Measurements from ENCODE around the gene GSTA4. TPM values are rescaled to one million over a fixed set of nuclear protein-coding genes. Genes with fewer than 3 reads are reported as not detected.
"Not testable (repeated sequence)": the region's sequence is repeated elsewhere in the genome, so short reads cannot be mapped to it uniquely, and the experiment has no call there.

The GSTA4 gene
- total RNA-seq (2022) (29.5 and 30.3 TPM in 2 replicates), Bru-seq, nascent RNA (percentile 87 among the genes with signal in this experiment), BruChase-seq, experiment 1, labeled RNA remaining after a 2-hour chase (percentile 81 among the genes with signal in this experiment), BruChase-seq, experiment 2, labeled RNA remaining after a 6-hour chase (percentile 72 among the genes with signal in this experiment)
- long read RNA-seq, transcript GSTA4-203 (7 exons, 1,334 nt): major isoform, 46 of 66 reads
- long read RNA-seq, partial matches to known transcripts: 6 of 66 reads
- long read RNA-seq, other reads (novel, unspliced or antisense): 12 of 66 reads

GRCh38 chr6:52995089-52995912 is at the start of gene GSTA4:
Gene GSTA4, minus strand, starts transcription at chr6:52995284. Its CDS starts 1,041 bp downstream, at chr6:52994243.
- H3K9me3 ChIP-seq; H3K9me3 Mint-ChIP-seq (ENCODE audit: unreplicated experiment); H3K4me1 ChIP-seq; H3K36me3 ChIP-seq (ENCODE audit: control insufficient read depth, insufficient read depth, low read length); BruUV-seq (replicated peaks); H3K27me3 ChIP-seq (replicated peaks; ENCODE audit: control insufficient read depth, insufficient read depth, low read length); H3K27me3 Mint-ChIP-seq (ENCODE audit: insufficient read depth, unreplicated experiment): not testable (repeated sequence)
- peak within 1 kb of the TSS; percentile 87 for H3K27ac Mint-ChIP-seq (ENCODE audit: unreplicated experiment)
- H3K4me1 Mint-ChIP-seq (ENCODE audit: low read depth, unreplicated experiment): peaks cover 18% of the 10 kb centered on the region
- H3K36me3 Mint-ChIP-seq (ENCODE audit: insufficient read depth, unreplicated experiment): peaks cover 28% of the 10 kb centered on the region
- POLR2A ChIA-PET: interaction anchor here (1.0 to 1.5 kb wide), 2 partner anchors 49 to 71 kb away, joined by 4 to 5 read pairs; no protein-coding TSS in a partner anchor
- CTCF ChIA-PET: interaction anchor here (0.7 to 1.3 kb wide), 9 partner anchors 15 to 271 kb away, joined by 3 to 8 read pairs (median 4); partner anchors contain the start of genes FBXO9 and GSTA2
- intact Hi-C loops (cut with micrococcal nuclease; ENCODE audit: unreplicated experiment): loop anchor here (1.0 to 10.0 kb wide), 6 partner anchors 15 to 320 kb away; partner anchors contain the start of gene TMEM14A
- DNase-seq: peak; percentile 98
- peak; percentile 71 to 92 for TF ChIP-seq CTCF (IDR thresholded peaks at IDR 0.05; ENCODE audit: insufficient read depth in 1 of 2, low read depth in 1 of 2, low read length in 1 of 2, severe bottlenecking in 1 of 2, unreplicated experiment in 1 of 2)
- peak within 1 kb of the TSS; percentile 81 for H3K4me3 Mint-ChIP-seq (ENCODE audit: unreplicated experiment)
- peak within 1 kb of the TSS; percentile 85 for H3K4me3 ChIP-seq (ENCODE audit: low read depth, low read length)

- no peaks in the 10 kb centered on the region for H3K9me3 ChIP-seq
- Mint-ChIP-seq H3K4me1 (ENCODE audit: low read depth, unreplicated experiment) (peaks cover 7% of the 10 kb centered on the region), H3K9me3 (ENCODE audit: unreplicated experiment) (no peaks in the 10 kb centered on the region), H3K27ac (ENCODE audit: unreplicated experiment) (no peak overlapping the region), H3K27me3 (ENCODE audit: insufficient read depth, unreplicated experiment) (no peaks in the 10 kb centered on the region), H3K36me3 (ENCODE audit: insufficient read depth, unreplicated experiment) (peaks cover 4% of the 10 kb centered on the region), H3K4me3 (ENCODE audit: unreplicated experiment) (no peak overlapping the region)
- ChIA-PET CTCF (no interaction called here), POLR2A (no interaction called here)
- H3K27me3 ChIP-seq (replicated peaks; ENCODE audit: control insufficient read depth, insufficient read depth, low read length): no peaks in the 10 kb centered on the region
- BruUV-seq (replicated peaks): no TSS peak
- intact Hi-C loops (cut with micrococcal nuclease; ENCODE audit: unreplicated experiment): no loop called here
- H3K4me3 ChIP-seq (ENCODE audit: low read depth, low read length): no peak overlapping the region
- no peak for DNase-seq
- H3K4me1 ChIP-seq: peaks cover 6% of the 10 kb centered on the region
- peaks cover 2% of the 10 kb centered on the region for H3K36me3 ChIP-seq (ENCODE audit: control insufficient read depth, insufficient read depth, low read length)
- TF ChIP-seq CTCF (IDR thresholded peaks at IDR 0.05; ENCODE audit: insufficient read depth in 1 of 2, low read depth in 1 of 2, low read length in 1 of 2, severe bottlenecking in 1 of 2, unreplicated experiment in 1 of 2): no peak
These were observed 49.5 kb upstream of the GSTA4 start for GRCh38 chr6:53044572-53044971.

GRCh38 chr6:53044071-53044470 is 49.0 kb upstream of the GSTA4 start:
- intact Hi-C loops (cut with micrococcal nuclease; ENCODE audit: unreplicated experiment): no loop called here
- DNase-seq: no peak
- ChIA-PET CTCF (no interaction called here), POLR2A (no interaction called here)
- H3K4me1 ChIP-seq: peaks cover 6% of the 10 kb centered on the region
- Mint-ChIP-seq H3K27me3 (ENCODE audit: insufficient read depth, unreplicated experiment) (no peaks in the 10 kb centered on the region), H3K36me3 (ENCODE audit: insufficient read depth, unreplicated experiment) (peaks cover 9% of the 10 kb centered on the region), H3K4me3 (ENCODE audit: unreplicated experiment) (no peak overlapping the region), H3K27ac (ENCODE audit: unreplicated experiment) (no peak overlapping the region), H3K4me1 (ENCODE audit: low read depth, unreplicated experiment) (peaks cover 7% of the 10 kb centered on the region), H3K9me3 (ENCODE audit: unreplicated experiment) (no peaks in the 10 kb centered on the region)
- no peak overlapping the region for H3K4me3 ChIP-seq (ENCODE audit: low read depth, low read length)
- no peaks in the 10 kb centered on the region for H3K9me3 ChIP-seq
- H3K27me3 ChIP-seq (replicated peaks; ENCODE audit: control insufficient read depth, insufficient read depth, low read length): no peaks in the 10 kb centered on the region
- peaks cover 2% of the 10 kb centered on the region for H3K36me3 ChIP-seq (ENCODE audit: control insufficient read depth, insufficient read depth, low read length)
- no peak for TF ChIP-seq CTCF (IDR thresholded peaks at IDR 0.05; ENCODE audit: insufficient read depth in 1 of 2, low read depth in 1 of 2, low read length in 1 of 2, severe bottlenecking in 1 of 2, unreplicated experiment in 1 of 2)
- BruUV-seq (replicated peaks): no TSS peak

Measured in Caco-2 (cell line).